Epithelial cell of esophagus (primary cell): ENCODE measurements around the gene TFAP2A.

ENCODE experiments used
- DNase-seq: peaks from one replicate; pipeline ENCODE4 v3.0.0; 2010; ENCODE audit warnings: low read depth
- H3K4me3 ChIP-seq: 2 replicates; pipeline ENCODE4 v1.5.1; 2011; ENCODE audit warnings: mild to moderate bottlenecking, low read length, control low read depth
- TF ChIP-seq, protein P1 (sequence below): IDR thresholded peaks from 2 replicates; pipeline ENCODE4 v1.5.1; 2011; ENCODE audit warnings: low read depth, mild to moderate bottlenecking, low read length, control low read depth, inconsistent platforms; ENCODE audit not compliant: insufficient read depth; ENCODE audit errors: missing control alignments

The TFAP2A gene

DNA sequence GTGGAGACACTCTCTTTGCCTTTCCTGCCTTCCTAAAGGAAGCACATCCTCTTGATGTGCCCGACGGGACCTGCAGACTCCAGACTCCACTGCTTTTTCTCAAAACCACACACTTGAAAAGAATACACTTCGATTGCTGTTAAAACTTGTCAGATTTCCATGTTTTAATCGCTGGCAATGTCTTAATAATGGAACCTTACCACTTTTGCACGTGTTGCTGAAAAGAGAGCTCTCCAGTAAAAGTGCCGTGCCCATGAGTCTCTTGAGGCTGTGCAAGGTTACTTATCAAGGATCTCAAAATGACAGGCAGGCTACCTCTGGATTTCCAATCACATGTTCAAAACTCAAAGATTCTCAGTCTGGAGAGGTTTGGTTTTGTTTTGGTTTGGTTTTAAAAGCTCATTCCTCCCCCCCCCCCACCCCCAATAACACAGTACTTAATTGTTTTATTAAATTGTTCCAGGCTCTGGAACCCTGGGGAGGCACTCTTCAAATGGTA lies 12.0 kb upstream of the TFAP2A start:
- TF ChIP-seq, protein P1, sequence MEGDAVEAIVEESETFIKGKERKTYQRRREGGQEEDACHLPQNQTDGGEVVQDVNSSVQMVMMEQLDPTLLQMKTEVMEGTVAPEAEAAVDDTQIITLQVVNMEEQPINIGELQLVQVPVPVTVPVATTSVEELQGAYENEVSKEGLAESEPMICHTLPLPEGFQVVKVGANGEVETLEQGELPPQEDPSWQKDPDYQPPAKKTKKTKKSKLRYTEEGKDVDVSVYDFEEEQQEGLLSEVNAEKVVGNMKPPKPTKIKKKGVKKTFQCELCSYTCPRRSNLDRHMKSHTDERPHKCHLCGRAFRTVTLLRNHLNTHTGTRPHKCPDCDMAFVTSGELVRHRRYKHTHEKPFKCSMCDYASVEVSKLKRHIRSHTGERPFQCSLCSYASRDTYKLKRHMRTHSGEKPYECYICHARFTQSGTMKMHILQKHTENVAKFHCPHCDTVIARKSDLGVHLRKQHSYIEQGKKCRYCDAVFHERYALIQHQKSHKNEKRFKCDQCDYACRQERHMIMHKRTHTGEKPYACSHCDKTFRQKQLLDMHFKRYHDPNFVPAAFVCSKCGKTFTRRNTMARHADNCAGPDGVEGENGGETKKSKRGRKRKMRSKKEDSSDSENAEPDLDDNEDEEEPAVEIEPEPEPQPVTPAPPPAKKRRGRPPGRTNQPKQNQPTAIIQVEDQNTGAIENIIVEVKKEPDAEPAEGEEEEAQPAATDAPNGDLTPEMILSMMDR = no peak
- H3K4me3 ChIP-seq = peak overlapping the region; percentile 45
- DNase-seq = peak; percentile 30

DNA sequence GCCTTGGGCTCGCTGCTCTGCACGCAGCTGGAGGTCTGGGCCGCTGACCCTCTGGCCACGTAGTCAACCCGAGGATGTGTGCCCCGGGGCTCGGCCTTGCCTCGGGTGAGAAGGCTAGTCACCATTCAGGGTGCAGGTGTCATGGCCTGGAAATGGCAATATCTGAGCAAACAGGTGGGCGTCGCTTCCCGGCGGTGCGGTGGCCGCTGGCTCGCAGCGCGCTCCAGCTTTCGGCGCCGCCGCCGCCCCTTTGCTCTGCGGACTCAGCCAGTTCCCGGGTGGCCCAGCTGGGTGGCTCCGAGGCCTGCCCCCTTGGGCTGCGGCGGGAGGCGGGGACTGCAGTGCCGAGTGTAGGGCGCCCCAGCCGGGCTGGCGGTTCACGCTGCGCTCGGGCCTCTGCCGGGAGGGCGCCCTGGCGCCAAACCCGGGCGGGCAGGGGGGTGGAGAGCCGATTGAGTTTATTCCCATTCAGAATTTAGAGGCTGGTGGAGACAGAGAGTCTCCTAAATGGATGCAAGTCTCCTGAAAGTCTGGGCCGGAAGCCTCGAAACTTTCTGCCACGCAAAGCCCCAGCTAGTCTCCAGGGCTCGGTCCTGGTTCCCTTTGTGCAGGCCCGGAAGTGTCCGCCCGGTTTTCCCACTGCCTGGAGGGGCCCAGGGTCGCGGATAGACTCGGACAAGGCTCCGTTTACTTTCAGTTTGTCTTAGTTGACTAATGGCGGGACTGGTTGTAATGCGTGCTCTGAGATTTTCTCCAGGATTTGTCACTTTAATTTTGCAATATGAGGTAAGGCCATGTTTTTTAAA lies 11.3 kb upstream of the TFAP2A start:
- DNase-seq = peak; percentile 55
- TF ChIP-seq, protein P1 = no peak
- peak overlapping the region; percentile 45 for H3K4me3 ChIP-seq

DNA sequence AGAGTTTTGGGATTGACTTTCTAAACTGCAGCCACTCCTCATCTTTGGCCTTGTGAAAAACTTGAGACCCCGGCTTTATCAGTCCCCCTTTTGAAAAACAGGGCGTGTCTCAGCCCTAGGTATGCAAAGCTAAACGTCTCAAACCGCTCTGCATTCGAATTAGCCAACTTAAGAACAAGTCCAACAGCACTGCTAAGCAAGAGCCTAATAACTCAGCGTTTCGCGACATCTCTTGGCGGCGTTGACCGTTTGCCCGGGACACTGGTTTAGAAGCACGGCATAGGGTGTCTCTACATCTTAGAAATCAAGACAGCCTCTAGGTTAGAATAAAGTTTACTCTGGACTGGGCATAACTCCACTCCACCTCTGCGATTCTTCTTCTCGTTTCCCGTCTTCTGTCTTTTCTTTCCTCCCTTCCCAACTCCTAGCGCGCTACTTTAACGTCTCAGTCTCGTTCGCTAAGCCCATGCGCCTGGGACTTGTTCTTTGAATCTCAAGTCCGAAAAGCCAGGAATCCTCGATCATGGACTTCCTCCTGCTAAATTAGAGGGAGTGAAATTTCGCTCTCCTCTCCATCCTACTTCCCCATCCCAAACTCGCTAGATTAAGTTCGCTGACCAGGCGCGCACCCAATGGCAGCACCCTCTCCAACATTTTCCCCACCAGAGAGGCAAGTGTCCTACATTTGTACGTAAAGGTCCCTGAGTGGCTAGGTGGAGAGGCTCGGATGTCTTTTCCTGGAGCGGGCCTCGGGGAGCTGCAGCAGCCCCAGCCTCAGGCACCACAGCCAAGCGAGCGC lies 10.5 kb upstream of the TFAP2A start:
- TF ChIP-seq, protein P1 = no peak
- H3K4me3 ChIP-seq = no peak overlapping the region
- DNase-seq = no peak

DNA sequence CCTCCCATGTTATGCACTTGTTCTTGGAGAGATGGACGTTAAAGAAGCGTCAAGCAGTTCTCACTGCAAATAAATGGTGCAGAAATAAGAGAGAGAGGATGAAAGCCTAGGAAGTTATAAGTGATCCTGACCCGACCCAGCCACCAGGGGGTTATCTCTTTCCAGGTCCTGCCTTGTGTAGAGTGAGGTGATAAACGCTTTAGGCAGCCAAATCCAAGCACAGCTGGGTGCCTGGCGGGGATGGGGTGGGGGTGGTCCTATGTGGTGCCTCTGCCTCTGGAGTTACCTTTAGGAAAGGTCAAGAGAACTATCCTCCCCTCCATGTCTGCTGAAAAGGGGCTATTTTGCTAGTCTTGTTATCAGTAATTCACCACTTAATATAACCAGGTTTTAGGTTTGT lies 9.2 kb upstream of the TFAP2A start:
- TF ChIP-seq, protein P1 = no peak

DNA sequence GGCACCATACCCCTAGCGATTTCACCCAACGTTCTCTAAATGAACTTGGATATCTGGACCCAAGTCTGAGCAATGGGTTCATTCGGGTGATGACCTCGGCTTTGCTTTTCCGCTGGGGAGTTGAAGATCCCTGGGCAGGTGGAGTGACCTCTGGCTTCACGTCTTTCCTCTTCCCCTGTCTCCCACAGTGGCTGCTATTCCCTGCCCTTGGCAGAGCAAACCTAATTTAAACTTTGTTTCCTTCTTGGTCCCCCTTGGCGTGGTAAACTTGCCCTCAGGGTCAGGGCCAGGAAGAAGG lies 7.8 kb upstream of the TFAP2A start:
- no peak overlapping the region for H3K4me3 ChIP-seq
- TF ChIP-seq, protein P1 = no peak
- no peak for DNase-seq

More for the DNA sequence above, 9.2 kb upstream of the TFAP2A start:
- H3K4me3 ChIP-seq = no peak overlapping the region
- peak; percentile 27 for DNase-seq

DNA sequence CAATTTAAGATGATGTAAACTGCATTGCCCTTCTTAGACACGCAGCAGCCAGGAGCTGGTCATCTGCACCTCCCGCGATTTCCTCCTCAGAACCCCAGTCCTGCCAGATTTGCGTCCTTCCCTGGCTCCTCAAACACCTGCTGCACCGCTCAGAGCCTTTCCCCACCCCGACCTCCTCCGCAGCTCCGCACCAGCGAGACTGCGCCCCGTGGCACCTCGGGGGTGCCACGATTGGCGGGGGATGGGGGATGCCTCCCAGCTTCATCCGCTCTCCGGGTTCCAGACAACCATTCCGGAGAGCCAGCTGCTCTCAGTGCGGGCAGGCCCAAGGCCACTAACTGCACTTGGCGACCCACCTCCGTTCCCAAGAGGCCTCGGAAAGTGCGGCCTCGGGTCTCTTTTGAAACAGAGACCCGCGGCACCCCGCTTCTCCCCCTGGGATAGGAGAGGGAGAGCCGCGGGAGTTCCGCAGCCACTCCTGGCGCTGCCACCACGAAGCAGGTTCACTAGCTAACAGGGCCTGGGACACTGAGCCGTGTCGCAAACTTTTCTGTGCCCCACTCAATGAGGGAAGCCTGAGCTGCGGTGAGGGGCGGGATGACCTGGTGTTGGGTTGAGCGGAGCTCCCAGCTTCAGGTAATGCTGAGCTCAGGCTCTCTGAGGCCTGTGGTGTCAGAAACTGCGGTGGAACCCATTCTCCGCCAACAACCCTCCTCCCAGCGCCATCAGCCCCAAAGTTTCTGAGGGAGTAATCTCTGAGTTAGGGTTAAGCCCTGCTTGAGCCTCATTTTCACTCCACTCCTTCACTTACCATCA lies 7.3 kb upstream of the TFAP2A start:
- DNase-seq = no peak
- TF ChIP-seq, protein P1 = no peak

More for the DNA sequence above, 7.3 kb upstream of the TFAP2A start:
- H3K4me3 ChIP-seq = no peak overlapping the region
